ENCODE measurements around the gene FETUB. TPM values are rescaled to one million over a fixed set of nuclear protein-coding genes. Genes with fewer than 3 reads are reported as not detected.
"Not testable (repeated sequence)": the region's sequence is repeated elsewhere in the genome, so short reads cannot be mapped to it uniquely, and the experiment has no call there.

Gene FETUB
- total and polyA plus RNA-seq, 2 of the 4 experiments (the other 2 are of a cell fraction) = not detected

DNA sequence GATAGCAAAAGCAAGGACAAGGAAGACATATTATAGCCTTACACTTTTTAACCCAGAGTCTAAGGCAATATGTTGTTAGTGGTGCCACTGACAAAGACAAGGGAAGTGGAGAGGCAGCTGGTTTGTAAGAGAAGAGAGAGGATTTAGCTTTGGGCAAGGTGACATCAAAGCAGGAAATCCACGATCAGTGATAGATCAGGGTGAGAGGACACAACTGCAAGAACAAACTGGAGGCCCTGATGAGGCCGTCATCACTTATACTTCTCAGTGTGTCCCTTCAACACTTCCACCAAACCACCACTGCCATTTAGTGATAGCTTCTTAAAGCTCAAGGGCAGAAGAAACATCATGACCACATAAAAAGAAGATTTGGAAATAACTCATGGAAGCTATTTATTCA, 46.3 kb downstream of the FETUB start:
- intact Hi-C loops (cut with micrococcal nuclease); dilution Hi-C loops (cut with HindIII; ENCODE audit: low sequenced_read_pairs, unreplicated experiment); H3K9me1 ChIP-seq (ENCODE audit: insufficient read depth, low read length); CTCF ChIA-PET; H3K14ac ChIP-seq (replicated peaks; ENCODE audit: low read depth, low read length); H3K9ac ChIP-seq (ENCODE audit: low read depth, low read length); H2AK9ac ChIP-seq (replicated peaks; ENCODE audit: low read depth, low read length, poor library complexity); DNase-seq; H3K4me3 ChIP-seq (ENCODE audit: insufficient read depth, low read depth, low read length); ATAC-seq (ENCODE audit: low read depth); H2AK5ac ChIP-seq (ENCODE audit: low read depth, low read length); H3K18ac ChIP-seq (ENCODE audit: low read depth, low read length); H4K5ac ChIP-seq (ENCODE audit: low read depth, low read length); H4K91ac ChIP-seq (ENCODE audit: insufficient read depth, low read depth, low read length); POLR2A ChIA-PET (ENCODE audit: unreplicated experiment); H4K20me1 ChIP-seq (ENCODE audit: insufficient read depth, low read length); H3K79me1 ChIP-seq (ENCODE audit: low read depth in 1 of 2, low read length in 2 of 2); H2BK20ac ChIP-seq (ENCODE audit: low read depth, low read length); BruUV-seq (replicated peaks); H4K8ac ChIP-seq (ENCODE audit: low read depth in 2 of 2, low read length in 2 of 2); H3K9me3 ChIP-seq (ENCODE audit: control insufficient read depth, insufficient read depth, low read length); H3K36me3 ChIP-seq (ENCODE audit: control insufficient read depth, insufficient read depth, low read length); H3K56ac ChIP-seq (ENCODE audit: extremely low read depth, insufficient read depth, low read length); H3K27me3 ChIP-seq (ENCODE audit: control insufficient read depth, insufficient read depth, low read length); H3K4me2 ChIP-seq (ENCODE audit: low read depth, low read length); H2BK120ac ChIP-seq (ENCODE audit: low read depth, low read length); H3K27ac ChIP-seq (ENCODE audit: insufficient read depth, low read length); H3K4ac ChIP-seq (ENCODE audit: low read depth, low read length); H2BK5ac ChIP-seq (ENCODE audit: low read depth, low read length, poor library complexity, severe bottlenecking); in situ Hi-C loops (cut with MboI; ENCODE audit: low sequenced_read_pairs); H3K23ac ChIP-seq (ENCODE audit: low read depth, low read length); H2AFZ ChIP-seq (replicated peaks; ENCODE audit: low read length, poor library complexity); H2BK15ac ChIP-seq (ENCODE audit: low read depth, low read length); H3K4me1 ChIP-seq (ENCODE audit: control insufficient read depth, insufficient read depth, low read length): not testable (repeated sequence)
- WGBS, 2 experiments (ENCODE audit: extremely low coverage in 2 of 2, insufficient read length in 1 of 2) = no CpG with 5 or more reads among the region's 2 CpGs

Measured in IMR-90 (cell line).